AG08396 (cell line): ENCODE measurements around the gene RAB20.
A peak's percentile ranks its signal among the peaks of the same experiment; 100 is the strongest.
"Not testable (repeated sequence)": the region's sequence is repeated elsewhere in the genome, so short reads cannot be mapped to it uniquely, and the experiment has no call there.

Experiments
- DNase-seq: peaks from one replicate; pipeline ENCODE4 v3.0.0; 2012; ENCODE audit warnings: low spot score, mixed read lengths

The RAB20 gene

DNA sequence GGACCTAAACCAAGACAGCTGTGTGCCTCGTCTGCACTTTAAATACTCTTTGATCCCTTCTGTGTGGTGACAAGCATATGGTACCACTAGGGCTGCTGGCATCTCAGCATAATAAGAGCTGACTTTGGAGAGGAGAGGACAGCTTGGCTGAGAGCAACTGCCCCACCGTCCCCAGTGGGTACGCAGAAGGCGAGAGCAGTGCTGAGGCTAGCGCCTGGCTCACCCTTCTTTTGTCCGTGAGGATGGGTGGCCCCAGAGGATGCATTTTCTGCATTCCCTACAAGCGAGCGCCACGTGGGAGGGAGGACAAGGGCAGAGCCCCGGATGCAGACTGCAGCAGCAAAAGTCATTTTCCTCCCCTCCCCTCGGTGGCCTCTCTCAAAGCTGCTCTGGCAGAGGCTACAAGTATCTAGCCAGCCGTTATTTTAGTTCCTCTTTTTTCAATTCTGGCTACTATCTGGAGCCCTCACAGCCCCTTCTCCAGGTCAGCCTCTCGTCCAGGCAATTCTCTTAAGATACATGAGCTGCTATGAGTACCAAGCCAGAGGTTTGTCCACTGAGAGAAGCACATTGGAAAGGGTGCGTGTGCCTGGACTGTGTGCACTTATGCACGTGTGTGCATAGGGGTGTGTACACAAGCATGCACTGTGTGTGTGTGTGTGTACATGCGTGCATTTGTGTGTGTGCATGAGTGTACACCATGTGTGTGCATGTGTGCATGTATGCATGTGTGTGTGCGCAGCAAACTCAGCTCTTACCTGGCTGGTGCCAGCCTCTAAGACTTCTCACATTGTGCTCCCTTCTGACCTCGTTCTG, 51.3 kb downstream of the RAB20 start:
- peak; percentile 37 for DNase-seq

DNA sequence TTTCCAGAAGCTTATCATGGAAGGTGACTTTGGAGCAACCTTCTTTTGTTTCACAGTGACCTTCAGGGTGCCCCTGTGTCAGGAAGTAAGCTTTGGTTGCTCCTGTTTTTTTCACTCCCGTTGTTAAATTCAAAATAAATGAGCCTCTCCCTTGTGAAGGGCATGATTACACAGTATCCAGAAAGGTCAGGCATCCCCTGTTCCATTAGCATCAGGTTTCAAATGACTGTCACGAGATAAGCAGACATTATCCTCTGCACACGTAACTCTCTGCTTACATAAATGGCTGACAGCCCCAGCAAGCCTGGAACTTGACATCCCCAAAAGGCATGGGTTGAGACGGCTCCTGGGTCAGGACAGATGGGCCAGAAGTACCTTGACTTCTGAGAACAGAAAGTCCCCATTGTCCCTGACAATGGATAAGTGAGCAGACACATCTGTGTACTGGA, 52.0 kb downstream of the RAB20 start:
- DNase-seq, result no peak

DNA sequence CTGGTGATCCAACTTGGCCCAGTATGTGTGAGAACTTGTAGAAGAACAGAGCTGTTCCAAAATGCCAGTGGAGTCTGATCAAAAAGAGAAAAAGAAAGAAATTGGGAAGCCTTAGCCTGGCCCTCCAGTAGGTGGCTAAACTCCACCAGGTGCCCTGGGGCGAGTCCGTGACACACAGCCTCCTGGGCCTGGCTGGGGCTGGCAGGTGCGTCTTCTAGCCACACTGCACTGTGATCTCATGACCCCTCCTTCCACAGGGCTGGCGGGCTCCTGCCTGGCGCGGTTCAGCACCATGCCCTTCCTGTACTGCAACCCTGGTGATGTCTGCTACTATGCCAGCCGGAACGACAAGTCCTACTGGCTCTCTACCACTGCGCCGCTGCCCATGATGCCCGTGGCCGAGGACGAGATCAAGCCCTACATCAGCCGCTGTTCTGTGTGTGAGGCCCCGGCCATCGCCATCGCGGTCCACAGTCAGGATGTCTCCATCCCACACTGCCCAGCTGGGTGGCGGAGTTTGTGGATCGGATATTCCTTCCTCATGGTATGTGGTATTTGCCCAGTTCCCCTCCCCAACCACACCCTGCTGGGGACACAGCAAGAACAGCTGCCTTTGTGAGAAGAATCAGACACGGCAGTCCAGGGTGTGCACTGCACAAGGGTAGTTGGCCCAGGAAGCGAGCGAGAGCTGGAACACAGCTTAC, 53.7 kb downstream of the RAB20 start:
- no peak for DNase-seq

DNA sequence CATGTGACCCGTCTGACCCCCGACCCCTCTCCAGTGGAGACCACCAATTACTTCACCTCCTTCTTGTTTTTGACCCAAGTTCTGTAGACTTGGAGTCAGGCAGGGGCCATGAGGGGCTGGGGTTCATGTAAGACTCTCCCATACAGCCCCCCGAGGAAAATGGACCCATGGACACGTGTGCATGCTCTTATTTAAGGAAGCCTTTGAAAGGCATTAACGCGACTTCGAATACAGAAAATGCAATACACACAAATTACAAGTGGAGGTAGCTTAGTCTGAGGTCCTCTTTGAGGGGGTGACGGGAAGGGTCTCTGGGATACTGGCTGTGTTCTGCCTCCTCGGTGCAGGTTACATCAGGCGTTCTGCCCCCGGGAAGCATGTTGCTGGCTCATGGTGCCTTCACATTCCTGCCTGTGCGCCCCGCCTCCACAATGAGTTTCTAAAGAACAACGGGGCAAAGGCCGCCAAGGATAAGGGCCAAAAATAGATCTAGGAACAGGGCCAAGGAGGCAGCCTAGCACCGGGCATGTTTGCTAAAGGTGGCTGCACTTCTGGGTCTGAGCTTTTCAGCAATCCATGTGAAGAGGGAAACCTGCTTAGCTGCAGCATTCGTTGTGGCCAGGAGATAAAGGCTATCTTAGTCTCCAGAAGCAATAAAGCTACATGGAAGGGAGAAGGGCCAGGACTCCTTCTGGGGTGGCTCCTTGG, 54.5 kb downstream of the RAB20 start:
- peak; percentile 71 for DNase-seq

DNA sequence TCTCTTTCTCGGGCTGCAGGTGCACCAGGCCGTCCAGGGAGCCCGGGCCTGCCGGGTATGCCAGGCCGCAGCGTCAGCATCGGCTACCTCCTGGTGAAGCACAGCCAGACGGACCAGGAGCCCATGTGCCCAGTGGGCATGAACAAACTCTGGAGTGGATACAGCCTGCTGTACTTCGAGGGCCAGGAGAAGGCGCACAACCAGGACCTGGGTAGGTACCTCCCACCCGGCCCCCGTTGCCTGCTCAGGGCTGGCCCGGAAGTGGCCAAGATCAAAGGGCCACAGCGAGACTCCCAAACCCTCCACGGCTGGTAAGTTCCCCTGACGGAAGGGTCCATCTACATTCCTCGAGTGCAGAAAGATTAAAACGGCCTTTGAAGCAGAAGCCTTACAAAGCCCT, 55.1 kb downstream of the RAB20 start:
- no peak for DNase-seq

DNA sequence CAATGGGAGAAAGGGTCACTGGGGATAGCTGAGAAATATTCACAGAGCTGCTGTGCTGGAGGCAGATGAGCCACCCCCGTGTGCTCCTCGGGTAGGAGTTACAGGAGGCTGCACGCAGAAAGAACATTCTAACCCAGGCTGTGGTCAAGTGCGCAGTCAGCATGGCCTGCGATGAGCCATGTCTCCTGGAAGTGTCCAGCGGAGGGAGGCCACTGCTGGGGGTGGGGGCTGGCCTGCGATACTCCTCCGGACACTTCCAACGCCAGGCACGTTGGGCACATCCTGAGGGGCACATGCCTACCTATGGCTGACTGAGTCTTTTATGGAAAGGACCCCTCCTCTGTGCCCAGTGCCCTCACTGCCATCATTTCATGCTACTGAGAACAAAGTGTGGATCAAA, 55.9 kb downstream of the RAB20 start:
- DNase-seq, result no peak

DNA sequence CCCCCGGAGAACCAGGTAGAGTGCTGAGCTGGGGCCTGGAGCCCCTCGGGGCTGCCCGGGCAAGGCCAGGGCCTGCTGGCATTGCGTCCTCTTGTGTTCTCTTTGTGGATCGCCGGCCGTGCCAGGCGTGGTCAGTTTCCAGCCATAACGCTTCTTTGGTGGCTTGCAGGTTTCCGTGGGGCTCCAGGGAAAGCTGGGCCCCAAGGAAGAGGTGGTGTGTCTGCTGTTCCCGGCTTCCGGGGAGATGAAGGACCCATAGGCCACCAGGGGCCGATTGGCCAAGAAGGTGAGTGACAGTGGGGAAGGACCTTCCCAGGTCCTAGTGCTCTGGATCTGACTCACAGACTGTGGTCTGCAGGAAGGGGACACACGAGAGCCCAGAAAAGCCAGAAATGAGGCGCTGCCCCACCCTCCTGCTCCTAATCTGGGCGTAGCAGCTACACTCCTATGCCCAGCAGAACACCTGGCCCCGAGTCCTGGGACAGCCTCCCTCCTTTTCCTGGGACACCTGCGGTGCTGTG, 57.5 kb downstream of the RAB20 start:
- DNase-seq, result no peak

DNA sequence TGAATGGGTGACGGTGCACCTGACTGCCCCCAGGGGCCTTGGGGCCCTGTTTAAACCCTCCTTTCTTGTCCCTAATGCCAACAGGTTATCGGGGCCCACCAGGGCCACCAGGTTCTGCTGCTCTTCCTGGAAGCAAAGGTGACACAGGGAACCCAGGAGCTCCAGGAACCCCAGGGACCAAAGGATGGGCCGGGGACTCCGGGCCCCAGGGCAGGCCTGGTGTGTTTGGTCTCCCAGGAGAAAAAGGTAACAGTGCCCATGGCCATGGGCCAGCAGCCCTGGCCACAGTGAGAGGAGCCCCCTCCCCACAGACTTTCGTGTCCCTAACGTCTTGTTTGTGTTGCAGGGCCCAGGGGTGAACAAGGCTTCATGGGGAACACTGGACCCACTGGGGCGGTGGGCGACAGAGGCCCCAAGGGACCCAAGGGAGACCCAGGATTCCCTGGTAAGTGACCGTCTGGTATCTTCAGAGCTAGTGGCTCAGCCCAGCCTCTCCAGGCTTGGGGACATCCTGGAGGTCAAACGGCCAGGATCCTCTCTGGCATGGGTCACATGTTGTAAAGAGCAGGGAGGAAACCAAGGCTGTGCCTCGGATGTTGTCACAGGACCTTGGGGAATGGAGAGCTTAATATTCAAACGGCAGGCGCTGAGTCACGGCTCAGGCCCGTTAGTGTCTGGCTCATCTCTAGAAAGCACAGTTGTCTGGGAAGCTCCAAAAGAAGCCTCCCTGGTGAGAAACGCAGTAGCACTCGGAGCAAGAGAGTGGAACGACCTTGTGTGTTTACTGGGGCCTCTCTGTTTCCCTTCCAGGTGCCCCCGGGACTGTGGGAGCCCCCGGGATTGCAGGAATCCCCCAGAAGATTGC, 58.3 kb downstream of the RAB20 start:
- DNase-seq, result no peak

DNA sequence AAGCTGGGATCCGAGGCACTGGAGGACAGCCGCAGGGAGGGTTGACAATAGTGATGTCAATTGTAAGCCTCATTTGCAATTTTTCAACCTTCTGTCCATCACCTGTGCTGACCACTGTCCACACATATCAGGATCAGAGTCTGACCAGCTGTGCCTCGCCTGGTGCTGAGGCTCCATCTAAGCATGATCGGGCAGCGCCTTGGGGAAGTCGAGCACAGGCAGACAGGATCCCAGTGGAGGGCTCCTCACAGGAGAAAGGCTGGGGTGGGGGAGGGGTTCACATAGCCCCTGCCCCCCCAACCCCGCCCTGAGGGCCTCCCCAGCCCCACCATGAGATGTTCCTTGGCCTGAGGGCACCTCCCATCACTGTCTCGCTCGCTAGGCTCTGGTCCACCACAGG, 60.3 kb downstream of the RAB20 start:
- DNase-seq, result no peak

DNA sequence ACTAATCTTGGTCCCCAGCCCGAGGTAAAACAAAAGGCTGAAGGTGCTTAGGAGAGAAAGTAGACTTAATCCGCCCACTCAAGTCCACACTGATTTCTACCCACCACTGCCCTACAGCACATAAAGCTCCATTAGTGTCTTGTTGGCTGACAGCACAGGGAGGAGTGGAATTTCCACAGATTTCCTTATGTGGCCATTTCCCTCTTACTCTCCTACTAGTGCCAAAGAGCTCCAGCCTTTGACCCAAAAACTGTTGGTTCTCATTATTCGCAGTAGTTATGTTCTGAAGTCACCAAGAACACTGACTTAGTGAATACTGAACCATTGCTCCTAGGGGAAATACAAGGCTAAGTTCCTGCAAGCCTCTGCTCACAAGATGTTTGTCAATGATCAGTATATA, 61.2 kb downstream of the RAB20 start:
- DNase-seq, result no peak

DNA sequence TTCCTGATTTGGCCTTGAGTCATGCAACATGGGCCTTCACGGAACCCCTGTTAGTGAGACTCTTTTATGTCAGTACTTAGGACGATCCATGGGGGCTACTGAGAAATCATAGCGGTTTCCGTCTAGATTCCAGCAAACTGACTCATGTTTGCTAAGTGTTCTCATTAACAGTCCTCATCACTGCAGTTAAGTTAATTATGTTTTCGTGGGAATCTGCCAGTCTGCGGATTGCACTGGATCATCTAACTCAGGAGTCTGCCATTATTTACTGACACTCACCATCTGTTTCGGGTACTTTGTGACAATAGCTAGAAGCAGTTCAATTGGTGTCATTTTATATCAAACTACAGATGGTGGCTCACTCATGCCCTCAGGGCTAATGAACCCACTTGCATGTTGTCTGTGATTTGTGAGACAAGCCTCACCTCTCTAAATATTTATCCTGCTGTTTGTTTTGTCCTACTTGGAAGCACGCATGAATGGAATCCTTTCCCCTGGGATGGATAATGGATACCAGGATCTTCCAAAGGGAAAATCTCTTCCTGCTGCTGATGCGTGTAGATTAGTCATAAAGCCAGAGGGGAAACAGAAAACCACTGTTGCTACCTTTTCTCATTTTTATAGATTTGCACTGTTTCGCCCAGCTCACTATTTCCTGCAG, 61.8 kb downstream of the RAB20 start:
- no peak for DNase-seq

DNA sequence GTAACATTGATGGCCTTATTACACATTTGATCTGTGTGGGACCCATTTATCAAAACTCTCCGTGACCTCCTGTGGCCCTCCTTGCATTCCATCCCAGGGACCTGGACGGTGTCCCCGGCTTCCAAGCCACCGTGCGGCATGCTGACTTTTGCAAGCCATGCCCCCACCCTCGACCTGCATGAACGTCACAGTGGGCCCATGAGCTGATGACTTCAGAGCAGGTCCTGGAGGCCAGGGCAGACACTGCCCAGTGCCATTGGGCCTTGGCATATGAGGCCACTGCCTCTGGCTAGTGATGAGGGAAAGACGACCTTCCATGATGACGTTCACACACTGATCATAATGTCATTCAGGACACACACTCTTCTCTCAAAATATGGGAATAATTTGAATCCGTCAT, 62.8 kb downstream of the RAB20 start:
- DNase-seq, result no peak

DNA sequence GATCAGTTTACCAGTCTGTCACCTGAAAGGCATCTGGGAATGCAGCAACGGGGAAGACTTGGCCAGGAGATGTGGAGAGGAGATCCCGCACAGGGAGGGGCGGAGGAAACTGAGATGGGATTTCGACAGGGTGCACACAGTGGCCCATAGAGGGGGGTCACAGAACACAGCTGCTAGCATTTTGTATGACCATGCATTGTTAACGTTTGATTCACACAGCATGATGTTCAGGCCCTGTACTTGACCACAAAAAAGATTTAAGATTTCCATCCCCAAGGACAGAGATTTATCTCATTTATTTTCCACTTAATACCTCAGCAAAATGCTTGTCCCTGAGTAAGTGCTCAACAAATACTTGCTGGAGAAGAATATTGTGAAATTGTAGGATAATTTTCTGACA, 63.2 kb downstream of the RAB20 start:
- DNase-seq, result no peak

DNA sequence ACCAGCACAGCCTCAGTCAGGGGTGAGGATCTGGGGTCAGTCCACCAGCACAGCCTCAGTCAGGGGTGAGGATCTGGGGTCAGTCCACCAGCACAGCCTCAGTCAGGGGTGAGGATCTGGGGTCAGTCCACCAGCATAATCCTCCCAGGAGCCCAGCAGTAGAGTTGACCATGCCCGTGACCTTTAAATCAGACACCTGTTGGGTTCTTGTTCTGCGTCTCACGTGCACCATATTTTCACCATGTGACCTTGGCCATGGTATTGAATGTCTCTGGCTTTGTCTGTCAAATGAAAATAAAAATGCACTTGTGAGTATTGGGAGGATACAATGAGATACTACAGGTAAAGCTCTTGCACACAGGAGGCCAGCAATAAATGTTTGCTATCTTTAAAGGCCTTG, 63.6 kb downstream of the RAB20 start:
- DNase-seq, result not testable (repeated sequence)

DNA sequence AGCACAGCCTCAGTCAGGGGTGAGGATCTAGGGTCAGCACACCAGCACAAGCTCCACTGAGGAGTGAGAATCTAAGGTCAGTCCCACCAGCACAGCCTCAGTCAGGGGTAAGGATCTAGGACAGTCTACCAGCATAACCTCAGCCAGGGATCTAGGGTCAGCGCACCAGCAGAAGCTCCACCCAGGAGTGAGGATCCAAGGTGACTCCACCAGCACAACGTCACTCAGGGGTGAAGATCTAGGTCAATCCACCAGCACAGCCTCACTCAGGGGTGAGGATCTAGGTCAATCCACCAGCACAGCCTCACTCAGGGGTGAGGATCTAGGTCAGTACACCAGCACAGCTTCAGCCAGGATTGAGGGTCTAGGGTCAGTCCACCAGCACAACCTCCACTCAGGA, 64.5 kb downstream of the RAB20 start:
- DNase-seq, result no peak

DNA sequence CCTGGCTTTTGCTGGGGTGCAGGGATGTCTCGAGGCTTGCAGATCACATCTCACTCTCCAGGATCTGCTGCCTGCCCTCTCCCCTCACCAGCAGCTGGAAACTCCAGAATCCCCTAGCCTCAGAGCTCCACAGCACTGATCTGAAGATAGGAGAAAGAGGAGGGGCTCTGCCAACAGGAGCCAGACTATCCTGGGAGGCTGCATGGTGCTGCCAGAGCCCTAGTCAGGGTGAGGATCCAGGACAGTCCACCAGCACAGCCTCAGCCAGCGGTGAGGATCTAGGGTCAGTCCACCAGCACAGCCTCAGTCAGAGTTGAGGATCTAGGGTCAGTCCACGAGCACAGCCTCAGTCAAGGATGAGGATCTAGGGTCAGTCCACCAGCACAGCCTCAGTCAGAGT, 65.2 kb downstream of the RAB20 start:
- DNase-seq, result no peak

DNA sequence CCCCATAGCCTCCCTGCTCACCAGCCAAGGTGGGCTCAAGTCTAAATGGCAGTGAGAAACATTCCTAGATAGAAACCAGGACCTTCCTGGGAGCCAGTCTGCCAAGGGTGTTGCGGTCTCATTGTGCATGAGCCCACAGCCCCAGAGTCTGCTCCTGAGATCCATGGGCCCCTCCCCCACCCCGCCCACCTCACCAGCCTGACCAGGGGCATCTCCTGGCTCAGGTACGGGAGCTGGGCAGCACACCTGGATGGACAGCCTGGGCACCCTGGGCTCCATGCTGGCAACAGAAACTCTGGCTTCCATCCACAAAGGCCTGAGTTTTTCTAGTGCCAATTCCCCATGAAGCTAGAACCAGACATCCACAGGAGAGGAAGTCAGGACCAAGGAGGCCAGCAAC, 65.6 kb downstream of the RAB20 start:
- DNase-seq, result no peak

DNA sequence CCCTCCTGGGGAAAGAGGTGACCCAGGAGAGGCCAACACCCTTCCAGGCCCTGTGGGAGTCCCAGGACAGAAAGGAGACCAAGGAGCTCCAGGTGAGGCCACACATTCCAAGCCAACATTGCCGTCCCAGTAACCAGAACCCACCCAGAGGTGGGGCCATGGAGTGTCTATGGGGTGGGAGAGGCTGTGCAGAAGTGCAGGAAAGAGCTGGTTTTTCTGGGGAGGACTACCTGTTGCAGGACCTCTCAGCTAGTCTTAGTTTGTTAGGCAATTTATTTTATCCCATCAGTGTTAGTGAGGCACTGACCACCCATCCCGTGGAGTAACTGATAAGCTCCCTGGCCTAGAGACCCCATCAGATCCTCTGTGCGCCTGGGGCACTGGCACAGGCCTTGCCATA, 66.1 kb downstream of the RAB20 start:
- no peak for DNase-seq

DNA sequence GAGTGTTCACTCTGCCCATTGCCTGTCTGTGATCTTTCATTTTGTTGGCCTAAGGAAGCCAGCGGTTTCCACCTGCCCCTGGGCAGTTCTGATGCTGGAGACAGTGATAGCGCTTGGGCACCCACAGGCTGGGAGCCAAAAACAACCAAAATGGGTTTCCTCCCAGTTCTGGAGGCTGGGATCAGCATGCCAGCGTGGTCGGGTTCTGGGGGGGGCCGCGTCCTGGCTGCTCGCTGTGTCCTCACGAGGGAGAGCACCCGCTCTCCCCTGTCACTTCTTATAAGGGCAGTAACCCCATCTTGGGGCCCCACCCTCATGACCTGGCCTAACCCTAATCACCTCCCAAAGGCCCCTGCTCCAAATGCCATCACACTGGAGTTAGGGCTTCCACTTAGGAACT, 67.9 kb downstream of the RAB20 start:
- DNase-seq, result no peak

DNA sequence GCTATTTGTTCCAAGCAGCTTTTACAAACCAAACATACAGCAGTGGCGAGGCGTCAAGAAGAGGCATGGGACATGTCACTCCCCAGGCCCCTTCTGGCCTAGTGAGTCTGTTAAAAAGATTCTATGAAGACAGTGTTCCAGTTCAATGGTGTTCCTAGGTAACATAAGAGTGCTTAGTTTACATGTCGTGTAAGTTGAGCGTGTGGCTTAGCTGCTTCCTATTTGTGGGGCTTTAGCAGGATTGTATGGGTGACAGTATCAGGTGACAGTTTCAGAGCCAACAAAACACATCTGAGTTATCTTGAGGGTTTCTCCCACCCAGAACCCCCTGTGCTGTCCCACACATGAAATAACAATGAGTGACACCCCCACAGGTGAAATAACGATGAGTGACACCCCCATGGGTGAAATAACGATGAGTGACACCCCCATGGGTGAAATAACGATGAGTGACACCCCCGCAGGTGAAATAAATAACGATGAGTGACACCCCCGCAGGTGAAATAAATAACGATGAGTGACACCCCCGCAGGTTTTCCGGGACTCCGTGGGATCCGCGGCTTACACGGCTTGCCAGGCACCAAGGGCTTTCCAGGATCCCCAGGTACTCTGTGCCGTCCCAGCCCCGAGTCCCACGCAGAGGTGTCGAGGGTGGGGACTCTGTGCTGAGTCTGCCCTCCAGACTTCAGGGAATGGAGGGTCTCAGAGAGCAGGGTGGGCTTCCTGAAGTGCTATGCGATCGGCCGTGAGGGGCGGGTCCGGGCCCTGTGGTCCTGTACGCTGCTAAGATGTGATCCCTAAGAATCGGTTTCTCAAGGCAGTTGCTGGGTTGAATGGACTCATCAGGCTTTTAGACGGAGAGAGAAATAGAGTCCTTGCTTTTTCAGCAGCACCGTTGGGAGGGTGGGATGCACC, 68.6 kb downstream of the RAB20 start:
- DNase-seq, result no peak
